HG03442 (cell line): ENCODE measurements around the gene SFXN5.

Experiments used
- ATAC-seq: cut with Tn5 transposase; IDR thresholded peaks from one replicate; pipeline ENCODE4 v1.9.1; 2021; ENCODE audit warnings: mild to moderate bottlenecking, moderate library complexity; ENCODE audit not compliant: unreplicated experiment

The SFXN5 gene

DNA sequence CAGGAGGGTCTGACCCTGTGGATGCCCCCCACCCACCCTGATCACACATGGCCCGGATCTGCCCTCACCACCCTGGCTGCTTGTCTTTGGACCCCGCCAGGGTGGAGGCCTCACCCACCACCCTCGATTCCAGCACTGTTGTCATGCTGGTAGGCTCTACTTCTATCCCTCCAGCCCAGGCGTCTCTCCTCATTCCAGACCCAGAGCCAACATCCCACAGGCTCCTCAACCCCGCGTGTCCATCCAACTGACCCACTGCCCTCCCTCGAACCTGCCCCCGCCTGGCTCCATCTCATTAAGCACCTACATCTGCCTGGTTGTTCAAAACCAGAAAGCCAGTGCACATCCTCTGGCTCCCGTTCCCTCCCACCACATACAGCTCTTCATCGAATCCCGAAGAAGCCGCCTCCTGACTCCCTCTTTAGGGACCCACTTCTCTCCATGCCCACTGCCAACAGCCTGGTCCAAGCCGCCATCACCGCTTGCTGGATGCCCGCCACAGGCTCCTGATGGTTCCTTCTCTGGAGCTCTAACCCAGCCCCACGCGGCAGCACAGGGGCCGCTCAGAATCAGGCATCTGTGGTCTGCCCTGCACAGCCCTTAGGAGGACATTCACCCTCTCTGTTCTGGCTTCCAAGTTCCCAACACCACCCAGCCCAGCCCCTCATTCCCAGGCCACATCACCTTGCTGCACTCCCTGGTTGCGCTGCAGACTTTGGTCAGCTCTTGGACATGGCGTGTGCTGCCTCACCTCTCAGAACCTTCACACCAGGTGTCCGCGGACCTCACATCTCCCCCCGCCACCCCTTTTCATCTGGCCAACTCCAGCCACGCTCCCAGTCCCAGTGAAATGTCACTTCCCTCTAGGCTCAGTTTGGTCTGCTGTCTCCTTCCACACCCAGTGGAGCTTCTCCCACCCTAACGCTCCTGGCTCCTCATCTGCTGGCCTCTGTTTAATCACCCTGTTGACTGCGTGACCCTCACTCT, 111.2 kb downstream of the SFXN5 start:
- ATAC-seq: no peak

DNA sequence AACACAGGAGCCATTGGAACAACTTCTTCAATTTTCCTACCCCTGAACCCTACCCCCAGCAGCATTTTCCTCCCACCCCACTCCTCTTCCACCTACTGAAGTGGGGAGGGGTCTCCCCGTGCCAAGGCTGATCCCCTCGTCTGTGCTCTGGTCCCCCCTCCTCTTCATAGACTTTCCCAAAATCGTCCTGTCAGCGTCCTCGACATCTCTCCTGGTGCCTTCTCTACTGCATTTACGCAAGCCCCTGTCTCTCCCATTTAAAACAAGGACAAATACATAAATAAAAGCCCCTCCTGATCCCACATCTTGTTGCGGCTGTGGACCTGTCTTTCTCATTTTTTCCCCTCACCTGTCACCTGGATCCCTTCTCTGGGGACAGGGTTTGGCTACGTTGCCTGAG, 112.0 kb downstream of the SFXN5 start:
- no peak for ATAC-seq

DNA sequence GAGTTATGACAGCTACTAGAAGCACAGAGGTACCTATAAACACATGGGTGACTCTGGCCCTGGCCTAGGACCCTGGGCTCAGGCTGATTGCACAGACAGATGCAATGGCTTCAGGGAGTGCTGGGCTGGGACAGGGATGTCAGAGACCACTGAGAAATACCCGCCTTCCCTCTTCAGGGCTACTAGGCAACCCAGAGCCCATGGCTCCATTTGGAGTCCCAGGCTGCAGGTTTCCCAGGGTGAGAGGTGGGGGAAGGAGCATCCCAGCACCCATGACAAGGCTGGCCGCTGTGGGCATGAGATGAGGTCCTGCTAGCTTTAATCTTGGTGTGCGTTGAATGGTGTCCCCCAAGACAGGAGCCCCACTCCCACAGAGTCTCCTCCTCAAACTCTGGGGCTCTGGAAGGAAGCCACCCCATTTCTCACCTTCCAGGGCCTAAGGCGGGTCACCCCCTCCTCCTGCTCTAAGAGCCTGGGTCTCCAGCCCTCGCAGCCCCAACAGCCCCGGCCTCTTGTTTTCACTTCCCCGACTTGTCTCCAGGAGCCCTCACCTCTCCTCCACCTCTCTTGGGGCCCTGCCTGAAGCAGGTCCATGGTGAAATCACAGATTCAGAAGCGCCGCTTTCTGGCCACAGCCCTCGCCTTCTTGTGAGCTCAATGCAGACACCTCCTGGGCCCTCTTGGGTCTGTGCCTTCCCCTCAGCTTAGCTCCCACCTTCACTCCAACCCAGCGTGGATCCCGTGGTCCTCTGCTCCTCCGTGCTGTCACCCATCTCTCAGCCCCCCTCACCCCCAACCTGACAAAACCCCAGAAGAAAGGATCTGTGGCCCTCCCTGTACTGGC, 112.7 kb downstream of the SFXN5 start:
- ATAC-seq: no peak

DNA sequence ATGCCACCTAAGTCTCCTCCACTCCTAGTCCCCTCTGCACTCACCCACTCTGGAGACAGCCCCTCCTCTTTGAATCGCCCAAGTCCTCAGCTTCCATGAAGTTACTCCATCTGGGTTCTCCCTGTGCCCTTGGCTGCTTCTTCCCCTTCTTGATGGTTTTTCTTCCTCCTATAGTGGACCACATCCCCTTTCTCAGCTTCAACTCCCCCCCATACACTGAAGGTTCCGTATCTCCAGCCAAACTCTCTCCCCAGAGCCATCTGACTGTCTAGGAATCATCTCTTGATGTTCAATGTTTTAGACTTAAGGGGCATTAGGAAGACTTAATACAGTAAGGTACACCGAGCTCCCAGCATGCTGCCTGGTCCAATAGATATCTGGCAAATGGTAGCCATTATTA, 114.6 kb downstream of the SFXN5 start:
- no peak for ATAC-seq

DNA sequence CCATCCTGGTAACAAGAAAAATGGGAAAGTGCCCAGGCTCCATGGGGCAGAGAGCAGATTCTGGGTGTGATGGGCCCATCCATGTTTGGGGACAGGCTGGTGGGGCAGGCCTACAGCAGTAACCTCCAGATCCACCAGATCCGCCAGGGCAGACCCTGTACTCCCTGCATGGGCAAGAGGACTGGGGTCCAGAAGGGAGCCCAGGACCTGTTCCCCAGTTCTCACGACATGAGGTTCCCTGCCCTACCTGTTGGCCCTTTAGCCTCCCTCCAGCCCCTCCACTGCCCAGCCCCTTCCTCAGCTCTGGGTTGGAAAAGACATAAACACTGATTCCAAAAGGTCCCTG, 115.5 kb downstream of the SFXN5 start:
- no peak for ATAC-seq

DNA sequence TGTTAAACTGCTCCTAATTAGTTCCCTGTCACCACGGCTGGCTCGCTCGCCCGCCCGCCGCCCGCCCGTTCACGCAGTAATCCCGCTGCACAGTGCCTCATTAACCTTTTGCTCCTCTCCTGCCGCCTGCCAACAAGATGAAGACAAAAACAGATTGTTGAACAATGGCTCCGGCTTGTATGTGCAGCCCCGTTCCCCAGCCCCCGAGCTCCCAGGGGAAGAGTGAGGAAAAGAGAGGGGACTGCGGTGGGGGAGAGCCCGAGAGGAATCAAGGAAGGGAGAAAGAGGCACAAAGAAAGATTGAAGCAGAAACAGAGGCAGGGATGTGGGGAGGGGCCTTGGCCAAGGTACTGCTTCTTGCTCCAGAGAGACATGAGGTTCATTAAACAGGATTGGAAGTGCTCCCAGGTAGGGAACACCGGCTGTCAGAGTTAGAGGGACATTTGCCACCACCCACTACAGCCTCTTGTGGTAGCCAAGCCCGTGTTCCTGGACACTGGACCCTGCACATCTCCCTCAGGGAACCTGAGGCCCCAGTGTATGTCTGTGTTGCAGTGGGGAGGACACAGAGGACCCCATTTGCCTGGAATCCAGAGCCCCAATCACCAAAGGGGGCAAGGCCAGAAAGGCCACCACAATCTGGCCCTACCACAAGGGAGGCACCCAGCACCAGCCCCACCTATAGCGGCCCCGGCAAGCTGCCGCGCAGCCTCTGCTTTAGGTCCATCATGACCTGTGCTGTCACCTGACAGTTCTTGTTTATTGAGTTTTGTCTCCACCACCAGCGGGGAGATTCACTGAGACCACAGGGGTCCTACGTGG, 116.1 kb downstream of the SFXN5 start:
- no peak for ATAC-seq

DNA sequence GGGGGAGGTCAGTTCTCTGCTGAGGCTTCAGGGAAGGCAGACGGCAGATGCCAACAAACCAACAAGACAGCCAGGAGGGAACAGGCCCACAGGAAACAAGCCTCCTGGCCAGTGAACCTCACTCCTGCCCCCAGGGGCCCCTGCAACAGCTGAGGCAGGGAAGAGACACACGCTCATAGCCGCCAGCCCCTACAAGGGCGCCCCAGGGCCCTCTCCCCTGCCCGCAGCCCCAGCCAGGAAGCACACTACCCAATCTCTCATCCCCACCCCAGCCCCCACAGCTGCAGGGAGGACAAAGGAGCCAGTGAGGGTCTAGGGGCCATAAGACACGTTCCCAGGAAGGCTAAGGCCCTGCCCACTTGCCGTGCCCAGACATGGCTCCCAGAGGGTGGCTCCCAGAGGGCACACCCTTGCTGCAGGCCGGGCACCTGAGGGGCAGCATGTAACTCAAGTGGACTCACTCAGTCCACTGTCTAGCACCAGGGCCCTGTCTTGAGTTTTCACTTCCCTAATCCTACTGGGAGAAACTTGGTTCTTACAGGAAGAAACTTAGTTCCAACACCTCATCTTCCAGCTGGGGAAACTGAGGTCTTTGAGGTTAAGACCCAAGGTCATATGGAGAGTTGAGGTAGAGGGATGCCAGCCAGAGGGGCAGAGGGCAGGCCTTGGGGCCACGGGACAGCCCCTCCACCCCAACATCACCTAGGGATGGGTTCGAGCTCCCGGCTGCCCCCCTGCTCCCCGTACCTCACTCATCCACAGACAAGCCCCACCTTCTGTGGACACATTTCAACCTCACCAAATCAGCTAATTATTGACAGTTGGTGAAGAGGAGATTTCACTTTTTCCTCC, 116.9 kb downstream of the SFXN5 start:
- ATAC-seq: no peak

DNA sequence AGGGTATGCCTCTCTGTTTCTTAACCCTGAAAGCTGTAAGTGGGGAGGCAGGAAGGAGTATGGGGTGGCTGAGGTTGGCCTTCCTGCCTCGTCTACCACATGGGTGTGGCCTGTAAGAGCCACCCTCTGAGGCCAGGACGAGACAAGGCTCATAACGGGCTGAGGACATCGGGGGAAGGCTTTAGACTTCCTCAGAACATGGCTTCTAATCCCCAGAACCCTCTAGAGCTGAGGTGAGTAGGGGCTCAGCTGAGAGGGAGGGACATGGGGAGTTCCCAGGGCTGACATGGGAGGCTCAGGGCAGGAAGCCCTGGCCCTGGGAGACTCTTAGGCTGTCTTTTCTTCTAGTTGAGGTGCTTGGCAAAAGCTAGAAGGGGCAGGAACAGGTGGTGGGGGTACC, 117.5 kb downstream of the SFXN5 start:
- no peak for ATAC-seq

DNA sequence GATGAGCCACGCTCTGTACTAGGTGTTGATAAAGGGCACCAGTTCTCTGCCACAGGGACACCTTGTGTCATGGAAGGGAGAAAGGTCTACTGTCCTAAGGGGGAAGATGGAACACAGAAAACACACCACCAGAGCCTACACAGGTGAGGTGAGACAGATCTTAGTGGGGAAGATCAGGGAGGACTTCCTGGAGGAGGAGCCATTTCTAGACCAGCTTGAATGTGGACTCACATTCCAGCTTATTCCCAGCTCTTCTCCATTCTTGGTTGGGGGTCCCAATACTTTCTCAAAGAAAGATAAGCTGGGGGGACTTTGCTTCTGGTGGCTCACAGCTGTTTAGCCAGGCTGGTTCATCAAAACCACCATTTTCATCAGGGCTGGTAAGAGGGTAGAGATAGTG, 118.0 kb downstream of the SFXN5 start:
- ATAC-seq: no peak

DNA sequence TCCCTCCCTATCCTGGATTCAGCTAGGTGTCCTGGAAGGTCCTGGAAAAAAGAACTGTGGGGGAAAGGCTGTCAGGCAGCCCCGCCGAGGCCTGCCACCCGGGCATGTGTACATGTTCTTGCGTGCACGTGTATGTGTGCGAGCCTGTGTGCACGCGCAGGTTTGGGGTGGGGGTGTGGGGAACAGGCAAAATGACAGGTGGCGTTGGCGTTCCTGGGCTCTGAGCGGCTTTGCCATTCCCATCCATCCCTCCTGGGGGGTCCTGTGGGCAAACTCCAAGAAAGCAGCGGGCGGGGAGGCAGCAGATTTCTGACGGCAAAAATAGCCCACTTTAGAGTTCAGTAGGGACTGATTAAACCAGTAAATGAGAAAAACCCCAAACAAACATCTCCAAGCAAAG, 118.6 kb downstream of the SFXN5 start:
- ATAC-seq: no peak

DNA sequence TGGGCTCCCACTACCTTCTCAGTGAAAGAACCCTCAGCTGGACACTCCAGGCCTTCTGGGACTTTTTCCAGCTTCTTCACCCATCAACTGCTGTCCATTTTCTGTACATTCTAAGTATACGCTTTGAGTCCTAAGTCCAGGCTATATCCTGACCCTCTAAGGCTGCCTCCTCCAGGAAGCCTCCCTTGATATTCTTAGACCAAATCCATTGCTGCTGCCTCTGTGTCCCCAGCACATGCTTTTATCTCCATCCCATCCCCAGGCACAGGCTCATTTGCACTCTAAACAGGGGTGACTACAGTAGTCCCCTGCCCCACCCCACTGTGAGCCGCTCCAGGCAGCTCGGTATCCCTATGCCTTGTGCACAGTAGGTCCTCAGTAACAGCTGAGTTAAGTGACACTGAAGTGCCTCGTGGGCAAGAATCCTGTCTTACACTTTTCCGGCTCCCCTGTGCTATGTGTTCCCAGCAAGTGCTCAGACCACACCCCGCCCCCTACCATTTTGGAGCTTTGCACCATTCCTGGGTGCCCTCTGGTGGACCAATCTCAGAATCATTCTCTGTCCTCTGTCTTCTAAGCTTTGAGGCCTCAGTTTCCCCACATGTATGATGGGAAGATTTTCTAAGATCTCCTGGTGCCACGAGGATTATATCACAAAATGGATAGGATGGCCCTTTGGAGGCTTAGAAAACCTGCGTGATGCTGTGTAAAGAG, 119.2 kb downstream of the SFXN5 start:
- no peak for ATAC-seq

DNA sequence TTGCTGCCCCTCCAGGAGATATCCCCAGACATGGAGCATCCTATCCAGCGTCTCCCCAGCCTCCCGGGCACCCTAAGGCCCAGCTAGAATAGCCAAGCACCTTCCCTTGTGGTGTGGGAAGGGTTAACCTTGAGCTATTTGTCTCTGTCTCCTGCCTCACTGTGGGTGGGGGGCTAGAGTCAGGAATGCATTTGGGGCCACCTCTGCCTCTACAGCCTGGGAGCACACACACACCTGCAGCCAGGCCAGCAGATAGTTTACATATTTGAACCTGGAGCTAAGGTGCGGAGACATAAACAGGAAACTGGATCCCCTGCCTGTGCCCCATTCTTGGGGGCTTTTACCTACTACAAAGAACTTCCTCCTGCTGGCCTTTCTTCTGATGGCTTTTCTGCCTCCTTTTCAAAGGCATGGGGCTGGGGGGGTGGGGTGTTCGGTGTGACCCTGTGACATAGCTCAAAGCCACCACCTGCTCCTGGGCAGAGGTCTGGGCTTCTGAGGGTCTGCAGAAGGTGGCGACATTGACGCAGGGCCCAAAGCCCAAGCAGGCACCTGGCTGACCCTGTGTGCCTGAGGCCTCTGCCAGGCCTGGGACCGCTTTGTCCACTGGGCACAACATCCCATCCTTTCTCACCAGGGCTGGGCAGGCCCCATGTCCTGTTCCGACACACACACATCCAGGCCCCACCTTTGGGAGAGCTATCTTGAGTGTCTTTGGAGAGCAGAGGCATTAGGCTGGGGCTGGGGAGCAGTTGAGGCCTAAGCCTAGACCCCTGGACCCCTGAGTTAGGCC, 120.0 kb downstream of the SFXN5 start:
- ATAC-seq: no peak

DNA sequence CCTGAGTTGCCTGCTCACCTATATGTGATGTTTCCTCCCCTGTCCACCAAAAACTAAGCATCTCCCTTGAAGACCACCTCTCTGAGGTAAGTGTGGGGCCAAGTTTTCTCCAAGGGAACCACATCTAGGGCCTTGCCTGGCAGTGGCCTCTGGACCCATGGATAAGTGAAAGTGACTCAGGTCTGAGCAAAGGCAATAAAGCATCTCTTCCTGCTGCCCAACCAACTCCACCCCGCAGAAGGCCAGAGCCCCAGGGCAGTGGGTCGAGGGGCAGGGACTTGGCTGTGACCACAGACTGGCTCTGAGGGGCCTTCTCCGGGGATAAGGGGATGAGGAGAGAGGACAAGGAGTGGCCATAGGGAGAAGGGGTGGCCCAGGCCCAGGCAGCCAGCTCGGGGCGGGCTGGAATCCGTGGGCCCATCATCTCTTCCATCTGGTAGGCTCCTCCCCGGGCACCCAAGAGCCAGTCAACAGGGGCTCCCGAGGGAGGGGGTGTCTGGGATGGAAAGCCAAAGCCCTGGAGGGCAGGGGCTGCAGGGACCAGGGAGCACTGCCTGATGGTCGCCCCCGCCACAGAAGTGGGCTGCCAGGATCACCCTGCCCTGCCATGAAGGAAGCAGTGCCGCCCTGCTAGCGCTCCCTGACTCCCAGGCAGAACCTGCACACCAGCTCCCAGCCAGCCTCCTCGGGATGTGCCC, 120.8 kb downstream of the SFXN5 start:
- ATAC-seq: no peak

DNA sequence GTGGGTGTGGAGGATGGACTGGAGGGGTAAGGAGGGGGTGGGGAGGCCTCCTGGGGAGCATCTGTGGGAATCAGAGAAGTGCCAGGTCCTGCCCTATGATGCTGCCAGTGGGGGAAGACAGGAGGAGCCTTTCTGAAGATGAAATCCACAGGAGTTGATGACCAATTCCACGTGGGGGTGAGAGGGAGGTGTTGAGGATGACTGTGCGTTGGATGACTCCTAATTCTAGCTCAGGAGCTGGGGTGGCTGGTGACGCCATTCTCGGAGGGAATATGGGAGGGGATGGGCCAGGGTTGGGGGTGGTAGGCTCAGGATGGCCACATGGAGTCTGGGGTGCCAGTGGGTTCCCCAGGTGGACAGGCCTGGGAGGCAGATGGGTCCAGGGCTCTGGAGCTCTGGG, 121.9 kb downstream of the SFXN5 start:
- ATAC-seq: no peak

DNA sequence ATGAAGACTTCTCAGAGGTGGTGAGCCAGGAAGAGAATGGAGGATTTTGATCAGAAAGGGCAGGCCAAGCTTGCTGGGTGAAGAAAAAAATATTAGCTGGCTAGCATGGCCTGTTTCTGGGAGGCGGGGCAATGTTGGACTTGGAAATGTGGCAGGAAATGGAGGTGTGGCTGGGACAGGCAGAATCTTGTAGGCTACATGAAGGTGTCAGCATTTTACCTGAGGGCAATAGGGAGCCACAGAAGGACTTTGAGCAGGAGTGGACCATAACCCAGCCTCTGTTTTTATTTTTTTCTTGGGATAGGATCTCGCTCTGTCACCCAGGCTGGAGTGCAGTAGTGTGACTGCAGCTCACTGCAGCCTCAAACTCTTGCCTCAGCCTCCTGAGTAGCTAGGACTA, 122.5 kb downstream of the SFXN5 start:
- ATAC-seq: no peak

DNA sequence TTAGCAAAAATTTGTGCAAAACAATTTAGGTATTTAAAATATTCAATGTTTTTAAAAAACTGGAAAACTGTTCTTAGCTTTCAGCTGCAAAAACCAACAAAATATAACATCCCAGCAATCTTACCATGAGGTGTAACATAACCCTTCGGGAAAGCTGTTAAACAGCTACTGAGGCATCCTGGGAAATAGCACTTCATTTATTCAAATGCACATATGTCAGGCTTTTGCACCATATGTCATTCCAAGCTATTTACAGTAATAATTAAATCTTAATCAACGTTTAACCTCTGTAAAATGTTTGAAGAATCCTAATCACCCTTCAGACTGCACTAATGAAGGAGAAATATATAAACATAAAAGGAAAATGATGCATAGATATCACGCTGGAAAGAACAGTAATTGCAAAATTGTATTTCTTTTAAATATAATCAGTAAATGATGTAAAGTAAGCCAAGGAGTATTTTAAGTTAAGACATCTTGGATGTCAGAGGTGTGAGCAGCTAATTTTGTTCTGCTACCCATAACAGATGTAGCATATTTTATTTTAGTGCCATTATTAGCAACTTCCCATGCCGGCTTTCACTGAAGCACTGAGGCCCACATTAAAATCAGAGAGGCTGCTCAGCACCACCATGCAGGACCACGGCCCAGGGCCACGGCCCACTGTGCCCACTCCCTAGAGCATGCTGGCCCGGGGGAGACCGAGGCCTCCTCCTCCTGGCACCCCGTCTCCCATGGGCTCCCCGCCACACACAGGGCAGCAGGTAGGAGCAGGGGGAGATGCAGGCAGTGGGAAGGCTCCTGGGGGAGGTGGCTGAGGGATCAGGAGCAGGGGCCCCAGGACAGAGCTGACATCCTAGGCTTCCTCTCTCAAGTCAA, 123.3 kb downstream of the SFXN5 start:
- ATAC-seq: no peak

DNA sequence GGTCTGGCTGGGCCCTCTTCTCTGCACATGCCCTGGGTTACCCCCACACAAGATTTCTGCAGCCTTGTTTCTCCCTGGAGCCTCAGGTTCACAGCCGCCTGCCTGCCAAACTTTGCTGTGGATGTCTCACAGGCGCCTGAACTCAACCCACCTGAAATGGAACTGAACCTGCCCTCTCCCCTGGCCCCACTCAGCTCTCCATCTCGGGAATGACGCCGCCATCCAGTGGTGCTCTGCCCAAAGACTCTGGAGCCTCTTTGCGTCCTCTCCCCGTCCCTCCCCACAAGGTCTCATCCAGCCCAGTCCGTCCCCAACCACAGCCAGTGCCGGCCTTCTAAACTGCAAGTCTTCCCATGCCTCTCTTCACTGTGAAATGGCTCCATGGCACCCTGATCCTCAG, 125.0 kb downstream of the SFXN5 start:
- ATAC-seq: no peak
